Erythroblast (primary cell): ENCODE results near the gene THSD4.

Experiments used
- GATA1 ChIP-seq: IDR thresholded peaks from 2 replicates; pipeline ENCODE4 v1.6.1; 2011; ENCODE audit warnings: low read depth, mild to moderate bottlenecking, control low read depth, low read length, moderate library complexity
- POLR2A ChIP-seq: IDR thresholded peaks from 2 replicates; pipeline ENCODE4 v1.6.1; 2011; ENCODE audit warnings: mild to moderate bottlenecking, low read length

- TF ChIP-seq POLR2A: no peak
- no peak for TF ChIP-seq GATA1
These were observed 231.2 kb downstream of the THSD4 start for GRCh38 chr15:71346464-71346863.
